Measurements from ENCODE around the gene OR13C3.
"Not testable (repeated sequence)": the region's sequence is repeated elsewhere in the genome, so short reads cannot be mapped to it uniquely, and the experiment has no call there.

The OR13C3 gene

DNA sequence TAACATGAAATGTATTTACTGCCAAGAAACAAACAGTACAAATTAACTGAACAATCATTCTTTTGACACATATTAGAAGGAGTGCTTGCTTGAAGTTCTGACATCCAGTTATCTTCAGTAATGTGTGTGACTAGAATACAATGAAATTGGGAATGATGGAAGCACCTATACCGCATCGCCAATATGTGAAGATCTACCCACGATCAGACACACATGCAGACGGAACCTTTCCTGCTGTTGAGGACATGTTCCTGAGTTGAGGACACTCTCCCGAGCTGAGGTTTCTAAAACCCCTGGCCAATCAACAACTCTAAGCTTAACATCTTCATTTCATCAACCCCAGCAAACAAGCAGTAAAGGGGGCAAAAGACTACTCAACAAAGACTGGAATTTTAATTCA, at the start of gene OR13C3:
Gene OR13C3, minus strand, starts transcription at position 101 of the 400 bp plus-strand sequence. CDS start 133 bp downstream, outside the sequence.
- no peak for DNase-seq

DNA sequence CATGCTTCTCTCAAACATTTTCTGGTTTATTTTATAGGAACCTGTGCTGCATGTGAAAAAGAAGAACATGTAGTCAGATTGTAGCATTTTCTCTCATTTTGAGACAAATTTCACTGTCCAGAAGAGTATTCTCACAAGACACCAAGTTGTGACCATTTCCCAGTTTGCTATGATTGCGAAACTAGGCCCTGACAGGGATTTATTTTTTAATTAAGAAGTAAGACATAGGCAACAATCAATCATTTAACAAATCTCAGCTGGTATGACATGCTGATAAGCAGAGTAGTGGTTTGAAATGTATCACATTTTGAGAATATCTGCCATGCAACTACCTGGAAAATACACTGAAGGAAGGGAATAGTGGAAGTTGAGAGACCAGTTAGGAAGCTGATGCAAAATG, 43.9 kb upstream of the OR13C3 start:
- no peak for DNase-seq

DNA sequence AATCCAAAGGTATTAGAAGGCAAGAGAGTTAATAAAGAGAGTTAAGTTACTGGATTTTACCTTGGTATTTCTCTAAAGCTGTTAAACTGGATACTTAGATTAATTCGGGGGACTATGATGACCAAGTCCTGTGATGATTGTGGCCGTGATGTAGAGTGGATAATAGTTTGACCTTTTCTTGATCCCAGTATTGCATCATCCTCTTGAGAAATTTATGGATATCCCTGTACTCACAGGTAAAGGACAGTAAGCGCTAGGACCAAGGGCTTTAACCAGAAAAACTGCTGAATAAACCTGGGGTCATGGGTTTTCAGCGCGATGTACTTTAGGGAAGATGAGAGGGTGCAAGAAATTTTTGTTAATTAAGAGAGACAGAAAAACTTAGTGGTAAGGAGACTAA, 40.6 kb upstream of the OR13C3 start:
- DNase-seq, result no peak

DNA sequence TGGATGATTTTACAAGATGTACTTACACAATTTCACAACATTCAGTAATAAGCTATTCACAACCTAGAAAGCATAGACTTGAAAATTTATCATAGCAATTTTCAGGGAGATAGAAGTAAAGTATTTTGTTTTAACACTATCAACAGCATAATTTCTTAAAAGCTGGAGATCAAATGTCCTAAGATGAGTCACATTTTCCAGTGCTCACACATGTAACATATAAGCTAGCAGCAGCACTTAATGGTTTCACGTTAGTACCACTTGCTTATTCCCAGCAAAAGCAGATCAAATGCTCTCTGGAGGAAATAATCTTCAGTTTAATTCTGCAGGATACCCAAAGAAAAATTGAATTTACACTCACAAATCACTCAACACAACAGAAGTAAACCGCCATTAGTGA, 38.8 kb upstream of the OR13C3 start:
- DNase-seq, result no peak

DNA sequence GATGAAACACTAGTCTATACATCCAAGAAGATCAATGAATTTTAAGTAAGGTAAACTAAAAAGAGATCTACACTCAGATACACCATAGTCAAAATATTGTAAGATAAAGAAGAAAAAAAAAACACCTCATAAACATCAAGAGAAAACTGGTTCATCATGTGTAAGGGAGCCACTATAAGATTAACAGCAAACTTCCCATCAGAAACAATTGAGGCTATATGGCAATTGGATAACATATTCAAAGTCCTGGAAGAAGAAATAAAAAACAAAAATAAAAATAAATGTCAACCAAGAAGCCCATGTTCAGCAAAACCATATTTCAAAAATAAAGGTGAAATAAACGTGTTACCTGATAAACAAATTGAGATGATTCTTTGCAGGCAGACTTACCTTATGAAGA, 36.0 kb upstream of the OR13C3 start:
- DNase-seq, result no peak

DNA sequence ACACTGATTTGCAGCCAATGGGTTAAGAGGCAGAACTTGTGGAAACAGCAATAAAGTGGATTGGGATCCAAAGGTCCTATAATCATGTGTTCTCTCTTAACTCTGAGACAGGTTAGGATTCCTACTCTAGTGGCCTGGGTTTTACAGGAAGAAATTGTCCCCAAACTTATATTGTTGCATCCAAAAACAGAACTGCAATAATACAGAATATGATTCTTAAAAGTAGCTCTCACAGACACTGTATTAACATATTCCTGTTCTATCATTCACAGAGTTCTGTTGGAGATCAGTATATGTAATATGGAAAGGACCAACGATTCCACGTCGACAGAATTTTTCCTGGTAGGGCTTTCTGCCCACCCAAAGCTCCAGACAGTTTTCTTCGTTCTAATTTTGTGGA, 32.2 kb upstream of the OR13C3 start, which contains the start of gene OR13C8:
Gene OR13C8, plus strand, starts transcription at position 301 of the 400 bp plus-strand sequence. Its CDS starts 0 bp downstream, at position 301.
- DNase-seq, result no peak

DNA sequence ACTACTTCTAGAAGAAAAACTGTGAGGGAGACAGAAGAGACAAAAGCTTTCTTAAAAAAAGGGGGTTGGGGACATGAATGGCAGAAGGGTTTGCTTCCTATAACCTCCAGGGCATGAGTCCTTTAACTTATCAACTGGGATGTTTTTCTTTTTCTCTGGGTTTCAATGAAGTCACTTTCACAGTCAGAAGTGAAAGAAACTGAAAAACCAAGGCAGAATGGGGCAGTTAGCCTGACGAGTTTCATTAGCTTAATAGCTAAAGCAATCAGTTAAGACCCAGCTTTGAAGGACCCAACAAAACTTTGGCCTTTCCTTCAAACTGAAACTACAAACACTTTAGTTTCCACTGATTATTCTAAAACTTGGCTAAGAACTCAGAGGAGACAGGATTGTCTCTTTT, 27.7 kb upstream of the OR13C3 start:
- DNase-seq, result no peak

DNA sequence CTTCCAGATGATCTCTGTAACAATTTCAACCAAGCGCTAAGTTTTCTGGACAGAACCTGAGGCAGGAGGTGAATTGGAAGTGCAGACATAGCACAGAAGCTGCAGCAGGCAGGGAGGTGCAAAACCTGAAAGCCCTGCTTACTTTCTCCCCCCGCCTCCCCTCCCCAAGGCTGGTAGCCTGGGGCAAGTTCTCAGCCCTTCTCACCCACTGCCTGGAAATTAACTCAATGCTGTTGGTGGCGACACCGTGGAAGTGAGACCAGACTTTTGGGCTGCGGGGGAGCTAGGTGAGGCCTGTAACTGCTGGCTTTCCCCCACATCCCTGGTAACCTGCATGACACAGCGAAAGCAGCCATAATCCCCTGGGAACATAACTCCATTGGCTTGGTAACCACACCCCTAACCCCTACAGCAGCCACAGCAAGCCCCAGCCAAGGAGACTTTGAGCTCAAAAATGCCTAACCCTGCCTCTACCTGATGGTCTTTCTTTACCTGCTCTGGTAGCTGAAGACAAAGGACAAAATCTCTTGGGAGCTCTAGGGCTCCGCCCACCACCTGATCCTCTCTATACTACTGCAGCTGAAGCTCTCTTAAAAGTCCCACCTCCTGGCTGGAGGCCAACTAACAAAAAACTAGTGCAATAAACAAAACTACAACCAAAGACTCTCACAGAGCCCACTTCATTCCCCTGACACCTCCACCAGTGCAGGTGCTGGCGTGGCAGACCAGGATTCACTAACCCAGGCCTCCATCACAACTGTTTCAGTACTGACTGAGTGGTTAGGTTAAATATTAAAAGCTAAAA, 20.4 kb upstream of the OR13C3 start:
- DNase-seq, result no peak

DNA sequence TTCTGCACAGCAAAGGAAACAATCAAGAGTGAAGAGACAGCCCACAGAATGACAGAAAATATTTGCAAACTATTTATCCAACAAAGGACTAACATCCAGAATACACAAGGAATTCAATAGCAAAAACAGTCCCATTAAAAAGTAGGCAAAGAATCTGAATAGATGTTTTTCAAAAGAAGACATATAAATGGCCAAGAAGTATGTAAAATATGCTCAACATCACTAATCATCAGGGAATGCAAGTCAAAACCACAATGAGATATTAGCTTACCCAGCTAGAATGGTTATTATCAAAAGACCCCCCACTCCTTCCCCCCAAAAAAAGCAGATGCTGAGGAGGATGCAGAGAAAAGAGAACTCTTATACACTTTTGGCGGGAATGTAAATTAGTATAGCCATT, 18.9 kb upstream of the OR13C3 start:
- DNase-seq, result no peak

DNA sequence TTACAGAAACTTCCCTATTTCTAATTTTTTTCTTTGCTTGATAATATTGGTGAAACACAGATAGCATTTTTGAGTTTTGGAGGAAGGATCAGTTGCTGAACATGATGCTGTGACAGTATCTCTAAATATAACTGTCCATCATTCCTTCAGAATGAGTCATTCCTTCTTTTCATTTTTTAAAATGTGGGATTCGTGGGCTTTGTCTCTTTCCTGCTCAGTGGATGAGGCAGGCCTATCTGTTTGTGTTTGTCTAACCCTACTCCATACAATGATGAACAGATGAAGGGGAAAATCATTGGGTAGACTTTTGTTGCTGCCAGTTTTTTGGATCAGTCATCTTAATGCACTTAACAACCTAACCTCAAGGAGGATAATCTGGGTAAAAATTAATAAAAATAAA, 16.6 kb upstream of the OR13C3 start:
- no peak for DNase-seq

DNA sequence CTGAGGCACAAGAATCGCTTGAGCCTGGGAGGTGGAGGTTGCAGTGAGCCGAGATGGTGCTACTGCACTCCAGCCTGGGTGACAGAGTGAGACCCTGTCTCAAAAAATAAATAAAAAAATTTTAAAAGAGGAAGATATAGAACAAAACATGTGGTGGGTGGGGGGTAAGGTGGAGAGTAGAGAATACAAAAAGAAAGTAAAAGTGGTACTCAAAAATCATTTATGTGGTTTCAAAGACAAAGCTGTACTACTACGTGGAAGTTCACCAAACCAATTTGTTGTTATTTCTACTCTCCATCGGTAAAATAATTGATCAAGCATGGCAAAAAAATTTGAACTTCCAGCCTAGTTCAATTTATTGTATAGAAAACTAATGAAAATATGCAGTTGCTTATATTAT, 8.0 kb upstream of the OR13C3 start:
- no peak for DNase-seq

DNA sequence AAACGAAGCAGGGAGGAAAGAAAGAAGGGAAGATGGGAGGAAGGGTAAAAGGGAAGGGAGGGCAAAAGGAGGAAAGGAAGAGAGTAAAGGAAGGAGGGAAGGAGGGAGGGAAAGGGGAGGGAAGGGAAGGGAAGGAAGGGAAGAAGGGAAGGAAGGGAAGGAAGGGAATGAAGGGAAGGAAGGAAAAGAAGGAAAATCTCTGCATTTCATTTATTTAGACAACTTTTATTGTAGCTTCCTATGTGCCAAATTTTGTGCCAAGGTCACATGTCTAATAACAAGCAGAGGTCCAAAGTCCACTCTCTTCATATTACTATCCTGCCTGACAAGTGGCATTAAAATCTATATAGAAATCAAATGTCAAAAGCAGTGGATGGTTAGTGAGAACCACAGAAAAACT, 2.6 kb upstream of the OR13C3 start:
- no peak for DNase-seq

DNA sequence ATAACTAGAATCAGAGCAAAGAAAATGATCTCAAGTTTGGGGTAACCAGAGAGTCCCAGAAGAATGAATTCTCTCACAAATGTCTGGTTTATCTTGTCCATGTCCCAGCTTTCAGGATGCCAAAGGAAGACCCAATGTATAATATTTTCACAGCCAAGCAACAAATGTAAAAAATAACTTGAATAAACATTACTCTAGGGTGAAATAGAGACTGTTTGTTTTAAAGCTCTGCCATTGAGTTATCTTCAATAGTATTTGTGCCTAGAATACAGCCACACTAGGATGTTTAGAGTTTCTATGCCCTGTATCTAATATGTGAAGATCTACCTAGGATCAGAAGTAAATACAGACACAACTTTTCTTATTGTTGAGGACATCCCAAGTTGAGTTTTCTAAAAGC, 9.5 kb downstream of the OR13C3 start, which contains the start of gene OR13C4:
Gene OR13C4, minus strand, starts transcription at position 101 of the 400 bp plus-strand sequence. Its CDS starts 0 bp downstream, at position 101.
- DNase-seq, result no peak

DNA sequence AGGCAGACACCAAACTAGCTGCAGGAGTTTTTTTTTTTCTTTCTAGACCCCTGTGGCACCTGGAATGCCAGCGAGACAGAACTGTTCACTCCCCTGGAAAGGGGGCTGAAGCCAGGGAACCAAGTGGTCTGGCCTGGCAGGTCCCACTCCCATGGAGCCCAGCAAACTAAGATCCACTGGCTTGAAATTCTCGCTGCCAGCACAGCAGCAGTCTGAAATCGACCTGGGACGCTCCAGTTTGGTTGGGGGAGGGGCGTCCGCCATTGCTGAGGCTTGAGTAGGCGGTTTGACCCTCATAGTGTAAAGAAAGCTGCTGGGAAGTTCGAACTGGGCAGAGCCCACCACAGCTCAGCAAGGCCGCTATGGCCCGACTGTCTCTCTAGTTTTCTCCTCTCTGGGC, 16.4 kb downstream of the OR13C3 start:
- DNase-seq, result not testable (repeated sequence)

DNA sequence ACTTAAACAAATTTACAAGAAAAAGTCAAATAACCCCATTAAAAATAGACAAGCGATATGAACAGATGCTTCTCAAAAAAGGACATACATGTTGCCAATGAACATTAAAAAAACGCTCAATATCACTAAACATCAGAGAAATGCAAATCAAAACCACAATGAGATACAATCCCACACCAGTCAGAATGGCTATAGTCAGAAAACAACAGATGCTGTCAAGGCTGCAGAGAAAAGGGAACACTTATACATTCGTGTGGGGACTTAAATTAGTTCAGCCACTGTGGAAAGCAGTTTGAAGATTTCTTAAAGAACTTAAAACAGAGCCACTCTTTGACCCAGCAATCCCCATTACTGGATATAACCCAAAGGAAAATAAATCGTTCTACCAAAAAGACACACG, 21.8 kb downstream of the OR13C3 start:
- no peak for DNase-seq

DNA sequence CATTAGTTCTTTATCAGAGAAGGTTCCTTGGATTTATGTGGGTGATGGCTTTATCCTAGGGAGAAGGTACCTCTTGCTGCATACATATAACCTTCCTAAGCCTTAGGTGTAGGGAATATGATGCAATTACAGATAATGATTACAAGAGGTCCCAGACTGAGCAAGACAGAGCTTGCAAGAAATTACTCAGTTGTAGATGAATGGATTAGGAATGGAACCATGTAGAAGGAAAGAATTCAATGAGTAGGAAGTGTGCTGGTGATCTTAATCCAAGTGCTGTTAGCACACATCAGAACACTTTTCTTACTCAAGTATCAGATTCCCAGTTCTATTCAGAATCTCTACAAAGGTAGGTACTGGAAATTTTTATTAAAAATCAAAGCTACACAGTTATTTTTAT, 30.1 kb downstream of the OR13C3 start:
- DNase-seq, result no peak

DNA sequence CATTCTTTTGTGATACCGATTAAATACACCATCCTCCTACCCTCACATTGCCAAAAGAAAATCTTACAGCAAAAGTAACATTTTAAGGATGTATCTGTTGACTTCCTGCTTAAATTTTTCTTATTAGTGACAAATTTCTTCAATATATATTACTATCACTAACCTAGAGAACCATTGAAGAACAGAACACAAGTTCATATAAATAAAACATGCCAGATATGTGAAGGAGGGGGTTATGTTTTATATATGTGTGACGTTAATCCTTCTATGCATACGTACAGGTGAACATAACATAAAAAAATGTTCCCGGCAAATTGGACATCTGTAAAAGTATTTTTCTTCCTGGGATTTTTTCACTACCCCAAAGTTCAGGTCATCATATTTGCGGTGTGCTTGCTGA, 32.7 kb downstream of the OR13C3 start, which contains the start of gene OR13F1:
Gene OR13F1, plus strand, starts transcription at position 301 of the 400 bp plus-strand sequence. Its CDS starts 0 bp downstream, at position 301.
- no peak for DNase-seq

DNA sequence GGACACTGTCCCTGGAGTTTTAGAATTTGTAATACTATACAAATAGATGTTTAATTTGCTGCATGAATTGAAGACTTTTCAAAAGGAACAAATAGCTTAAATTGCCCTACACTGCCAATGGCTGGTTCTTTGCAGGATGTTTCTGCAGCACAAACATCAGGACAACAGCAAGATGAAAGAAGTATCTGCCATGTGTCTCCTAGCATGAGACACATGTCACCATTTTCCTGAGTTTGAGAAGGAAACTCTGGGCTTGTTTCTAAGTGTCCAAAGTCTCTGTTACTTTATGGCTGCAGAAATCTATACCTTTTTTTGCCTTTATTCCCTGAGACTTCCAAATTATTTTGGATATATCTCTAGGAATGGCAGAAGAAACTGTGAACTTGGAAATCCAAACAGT, 33.2 kb downstream of the OR13C3 start:
- DNase-seq, result no peak

DNA sequence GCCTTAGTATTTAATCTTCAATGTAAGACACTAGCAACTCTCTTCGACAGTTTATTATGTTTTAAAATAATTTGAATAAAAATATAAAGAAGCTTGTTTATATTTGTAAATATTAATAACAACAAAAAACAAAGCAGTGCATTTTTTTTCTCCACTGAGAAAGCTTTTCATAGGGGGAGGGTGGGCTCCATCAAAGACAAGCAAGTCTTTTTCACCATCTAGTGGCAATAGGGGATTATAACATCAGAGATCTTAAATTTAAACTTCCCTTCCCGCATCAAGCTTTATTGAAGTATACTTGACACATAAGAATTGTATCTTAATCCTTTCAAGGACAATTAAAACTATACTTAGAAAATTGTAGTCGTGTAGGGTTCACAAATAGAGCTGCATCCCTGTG, 41.8 kb downstream of the OR13C3 start:
- DNase-seq, result peak; percentile 12
